Measurements from ENCODE around the gene FGGY.

FGGY gene

DNA sequence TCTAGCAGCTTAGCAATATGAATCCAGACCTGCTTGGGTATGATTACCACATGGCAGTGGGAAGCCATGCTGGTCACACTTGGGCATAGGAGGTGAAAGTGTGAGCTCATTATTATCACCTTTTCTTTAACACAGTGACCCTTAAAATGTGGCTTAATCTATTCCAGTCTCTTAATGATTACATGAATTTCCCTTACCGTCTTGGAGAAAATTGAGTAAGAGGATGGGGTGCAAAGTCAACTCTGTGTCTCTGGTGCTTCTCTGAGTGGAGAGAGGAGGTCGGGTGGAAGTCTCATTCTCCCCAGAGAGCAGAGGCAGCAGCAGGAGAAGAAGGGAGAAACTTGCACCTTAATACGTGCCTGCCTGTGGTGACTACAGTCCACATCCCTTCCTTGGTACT, 91.3 kb downstream of the FGGY start:
- no peak for DNase-seq (ENCODE audit: low spot score)

DNA sequence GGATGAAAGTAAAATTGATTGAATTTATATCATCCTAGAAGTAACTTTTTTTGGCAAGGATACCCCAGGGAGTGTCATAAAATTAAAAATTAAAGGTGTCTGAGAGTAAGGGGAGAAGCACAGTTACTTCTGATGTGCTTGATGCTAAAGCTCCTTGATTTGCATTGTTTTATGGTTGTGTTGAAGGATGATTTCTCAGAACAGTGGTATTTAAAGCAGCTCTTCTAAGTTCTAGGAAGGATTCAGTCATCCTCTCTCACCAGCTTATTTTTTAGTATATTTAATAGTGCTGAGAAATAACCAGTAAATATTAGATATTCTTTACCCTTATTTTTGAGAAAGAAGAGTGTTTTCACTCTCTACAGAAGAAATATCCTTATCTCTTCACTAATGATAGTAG, 93.0 kb downstream of the FGGY start:
- no peak for DNase-seq (ENCODE audit: low spot score)

DNA sequence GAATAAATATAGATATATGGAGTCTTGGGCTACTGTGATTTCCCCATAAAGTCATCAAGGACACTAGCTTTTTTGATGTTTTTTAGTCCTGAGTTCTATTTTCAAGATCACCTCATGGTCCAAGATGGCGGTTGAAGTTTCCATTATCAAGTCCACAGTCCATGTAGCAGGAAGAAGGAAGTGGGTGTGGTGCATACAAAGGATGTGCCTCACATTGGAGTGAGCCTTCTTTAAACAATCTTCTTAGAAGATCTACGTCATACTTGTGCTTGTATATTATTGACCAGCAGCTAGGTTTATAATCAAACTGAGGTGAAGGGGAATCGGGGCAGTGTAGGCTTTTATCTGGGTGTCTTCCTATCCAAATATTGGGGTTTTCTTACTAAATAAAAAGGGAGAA, 93.4 kb downstream of the FGGY start:
- no peak for DNase-seq (ENCODE audit: low spot score)

- no peak for DNase-seq (ENCODE audit: low spot score)
Measured at GRCh38 chr1:59391212-59392179, 94.6 kb downstream of the FGGY start.

- DNase-seq (ENCODE audit: low spot score), result peak; percentile 51
Measured at GRCh38 chr1:59393211-59394180, 96.6 kb downstream of the FGGY start.

GRCh38 chr1:59394706-59395425, 98.0 kb downstream of the FGGY start:
- no peak for DNase-seq (ENCODE audit: low spot score)

- DNase-seq (ENCODE audit: low spot score), result no peak
Measured at GRCh38 chr1:59396387-59396786, 99.5 kb downstream of the FGGY start.

DNA sequence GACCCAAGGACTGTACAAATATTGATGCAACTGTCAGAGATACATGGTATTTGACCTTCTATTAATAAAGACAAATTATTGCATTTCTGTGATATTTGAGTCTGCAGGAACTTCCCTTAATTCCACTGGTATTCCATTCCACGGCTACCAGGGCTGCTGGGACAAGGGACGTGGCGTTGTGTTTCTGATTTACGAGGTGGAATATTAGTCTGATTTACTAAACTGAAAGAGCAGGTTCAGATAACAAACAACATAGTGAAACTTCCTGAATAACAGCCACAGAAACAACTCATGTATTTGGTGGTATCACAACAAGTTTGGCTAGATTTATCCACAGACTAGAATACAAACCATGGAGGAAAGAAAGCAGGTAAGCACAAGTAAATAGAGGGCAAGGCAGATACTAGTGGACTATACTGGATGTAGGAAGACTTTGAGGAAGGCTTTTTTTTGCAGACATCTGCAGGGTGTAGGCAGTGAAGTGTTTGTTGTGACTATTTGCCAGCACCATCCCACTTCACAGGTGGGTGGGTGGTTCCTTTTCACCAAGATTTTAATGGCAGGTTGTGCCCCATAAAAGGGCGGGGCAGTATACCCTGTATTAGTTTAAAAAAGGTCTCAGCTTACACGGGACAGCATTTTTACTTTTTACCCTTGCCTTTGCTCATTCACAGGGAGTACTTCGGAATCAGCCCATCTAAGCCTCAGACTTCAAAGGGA, 100.4 kb downstream of the FGGY start:
- no peak for DNase-seq (ENCODE audit: low spot score)

DNA sequence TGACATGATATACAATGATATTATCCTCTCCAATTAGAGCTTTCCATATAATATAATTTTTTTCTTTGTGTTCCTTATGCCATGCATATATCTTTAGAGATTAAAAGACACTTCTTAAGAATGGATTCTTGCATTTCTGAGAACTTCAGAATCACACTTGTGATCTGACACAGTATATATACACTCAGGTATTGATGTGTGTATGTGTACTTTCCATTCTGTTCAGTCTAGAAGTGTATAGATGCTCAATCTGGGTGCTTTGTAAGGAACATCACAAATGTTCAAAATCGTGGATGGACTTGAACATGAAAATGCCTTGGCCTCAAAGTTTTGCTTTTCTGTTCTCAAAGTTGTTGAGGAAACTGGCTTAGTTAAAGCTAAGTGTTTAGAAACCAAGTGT, 102.7 kb downstream of the FGGY start:
- DNase-seq (ENCODE audit: low spot score), result no peak

DNA sequence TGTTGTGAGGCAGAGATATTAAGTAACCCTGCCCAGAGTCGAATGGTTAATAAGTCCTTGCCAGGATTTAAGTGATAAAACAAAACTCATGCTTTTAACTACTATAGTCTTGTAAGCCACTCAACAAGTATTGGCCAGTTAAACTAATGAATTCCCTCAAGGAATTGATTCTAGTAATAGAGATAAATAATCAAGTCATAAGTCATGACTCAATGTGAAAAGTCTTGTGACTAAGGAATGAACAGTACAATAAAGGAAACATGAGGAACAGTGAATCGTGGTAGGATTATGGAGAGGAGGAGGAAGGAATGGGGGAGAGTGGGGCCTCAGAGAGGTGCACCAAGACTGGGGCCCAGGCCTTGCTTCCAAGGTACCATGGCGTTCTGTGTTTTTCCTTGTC, 104.7 kb downstream of the FGGY start:
- no peak for DNase-seq (ENCODE audit: low spot score)

GRCh38 chr1:59404796-59405195, 107.9 kb downstream of the FGGY start:
- no peak for DNase-seq (ENCODE audit: low spot score)

GRCh38 chr1:59406437-59407164, 109.7 kb downstream of the FGGY start:
- no peak for DNase-seq (ENCODE audit: low spot score)

GRCh38 chr1:59408608-59409240, 111.8 kb downstream of the FGGY start:
- DNase-seq (ENCODE audit: low spot score), result no peak

DNA sequence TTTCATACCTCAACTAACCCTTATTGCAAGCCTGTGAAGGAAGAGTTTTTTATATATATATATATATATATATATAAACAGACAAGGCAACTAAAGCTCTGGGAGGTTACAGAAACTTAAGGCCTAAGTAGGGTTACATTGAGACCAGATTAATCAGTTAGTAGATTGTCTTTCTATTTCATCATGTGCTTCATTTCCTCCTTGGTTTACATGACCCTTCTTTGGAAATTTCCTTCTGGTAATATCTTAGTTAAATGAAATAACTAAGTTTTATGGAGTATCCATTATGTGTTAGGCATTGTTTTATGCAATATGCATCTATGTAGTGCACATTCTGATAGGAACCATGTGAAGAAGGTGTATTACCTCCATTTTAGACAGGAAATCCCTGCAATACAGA, 112.7 kb downstream of the FGGY start:
- no peak for DNase-seq (ENCODE audit: low spot score)

GRCh38 chr1:59409986-59410385, 113.1 kb downstream of the FGGY start:
- no peak for DNase-seq (ENCODE audit: low spot score)

DNA sequence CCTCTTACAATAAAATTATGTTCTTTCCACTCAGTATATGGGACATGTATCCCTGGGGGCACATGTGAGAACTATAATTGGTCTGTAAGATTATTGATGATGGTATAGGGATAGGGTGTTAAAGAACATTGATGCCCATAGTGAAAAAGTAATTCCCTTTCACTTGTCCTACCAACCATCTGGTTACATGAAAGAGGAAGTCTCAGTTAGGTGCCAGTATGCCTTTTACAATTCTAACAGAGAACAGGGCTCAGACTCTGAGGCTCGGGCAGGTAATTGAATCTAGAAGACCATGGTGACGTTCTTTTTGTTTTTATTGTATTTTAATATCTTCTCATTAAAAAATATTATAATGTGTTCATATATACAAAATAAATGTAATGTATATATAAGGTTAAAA, 113.6 kb downstream of the FGGY start:
- DNase-seq (ENCODE audit: low spot score), result no peak

- no peak for DNase-seq (ENCODE audit: low spot score)
Measured at GRCh38 chr1:59411147-59411546, 114.3 kb downstream of the FGGY start.

DNA sequence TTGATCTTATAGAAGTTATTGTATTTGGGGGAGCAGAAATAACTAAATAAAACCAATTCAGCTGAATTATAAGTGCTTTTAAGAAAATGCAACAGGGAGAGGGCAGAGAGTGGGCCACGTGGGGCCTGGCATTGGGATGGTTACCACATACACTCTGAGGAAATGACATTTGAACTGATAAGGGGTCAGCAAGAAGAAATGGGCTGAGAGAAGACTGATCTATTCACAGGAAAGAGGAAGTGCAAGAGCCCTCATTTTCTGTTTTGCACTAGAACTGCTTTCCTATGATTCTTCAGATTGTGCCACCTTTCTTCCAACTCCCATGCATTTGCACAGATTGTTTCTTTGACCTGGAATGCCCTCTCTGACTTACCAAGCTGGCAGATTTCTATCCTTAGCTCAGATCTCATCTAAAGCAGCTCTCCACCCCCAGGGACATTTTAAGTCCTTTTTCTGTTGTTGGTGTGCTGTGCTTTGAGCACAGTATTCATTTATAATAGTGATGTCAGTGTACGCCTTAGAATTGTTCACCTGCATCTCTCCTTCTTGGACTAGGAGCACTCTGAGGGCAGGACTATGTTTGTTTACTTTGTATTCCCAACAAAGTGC, 115.9 kb downstream of the FGGY start:
- DNase-seq (ENCODE audit: low spot score), result no peak

- no peak for DNase-seq (ENCODE audit: low spot score)
Measured at GRCh38 chr1:59413327-59413720, 116.4 kb downstream of the FGGY start.
